Large intestine (tissue), 3 donors: ENCODE data around the gene ZFAND2A. TPM values are rescaled to one million over a fixed set of nuclear protein-coding genes. Genes with fewer than 3 reads are reported as not detected.
"Not testable (repeated sequence)": the region's sequence is repeated elsewhere in the genome, so short reads cannot be mapped to it uniquely, and the experiment has no call there.

Source experiments
- DNase-seq, 2 donors: peaks; one replicate each; pipeline versions ENCODE4 v3.0.0 to v3.0.0-alpha.2; 2013
- H3K27ac ChIP-seq: one replicate; pipeline ENCODE4 v1.5.1; 2013; ENCODE audit warnings: low read length
- H3K27me3 ChIP-seq: 2 replicates; pipeline ENCODE4 v1.6.1; 2013; ENCODE audit warnings: low read length; ENCODE audit not compliant: control insufficient read depth, insufficient read depth
- H3K36me3 ChIP-seq: 2 replicates; pipeline ENCODE4 v1.6.1; 2013; ENCODE audit warnings: low read length; ENCODE audit not compliant: control insufficient read depth, insufficient read depth
- H3K4me1 ChIP-seq: one replicate; pipeline ENCODE4 v1.6.1; 2013; ENCODE audit warnings: low read length; ENCODE audit not compliant: control insufficient read depth, insufficient read depth
- H3K4me3 ChIP-seq: one replicate; pipeline ENCODE4 v1.5.1; 2013; ENCODE audit warnings: low read length
- H3K9me3 ChIP-seq: one replicate; pipeline ENCODE4 v1.6.1; 2013; ENCODE audit warnings: mild to moderate bottlenecking, low read depth, low read length, moderate library complexity; ENCODE audit not compliant: control insufficient read depth
- WGBS: methylation state at CpG from one replicate; pipeline ENCODE4 v1.1.5; 2013; ENCODE audit warnings: low lambda C conversion rate; ENCODE audit not compliant: insufficient coverage; 5-methylcytosine and 5-hydroxymethylcytosine counted together
- polyA plus RNA-seq: library from polyadenylated mRNA; unstranded; fragments of 120-200 nt; gene quantifications from one replicate; pipeline ENCODE4 v1.2.1, GENCODE V29; 2013

The ZFAND2A gene
- polyA plus RNA-seq, 1 donor, result 20.2 TPM

DNA sequence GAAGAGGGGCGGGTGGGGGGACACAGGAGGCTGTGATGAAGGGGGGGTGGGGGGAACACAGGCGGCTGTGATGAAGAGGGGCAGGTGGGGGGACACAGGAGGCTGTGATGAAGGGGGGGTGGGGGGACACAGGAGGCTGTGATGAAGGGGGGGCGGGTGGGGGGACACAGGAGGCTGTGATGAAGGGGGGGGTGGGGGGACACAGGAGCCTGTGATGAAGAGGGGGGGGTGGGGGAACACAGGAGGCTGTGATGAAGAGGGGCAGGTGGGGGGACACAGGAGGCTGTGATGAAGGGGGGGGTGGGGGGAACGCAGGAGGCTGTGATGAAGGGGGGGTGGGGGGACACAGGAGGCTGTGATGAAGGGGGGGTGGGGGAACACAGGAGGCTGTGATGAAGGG lies 36.4 kb upstream of the ZFAND2A start:
- H3K27me3 ChIP-seq, result peaks cover 30% of the 10 kb centered on the region
- H3K4me1 ChIP-seq, H3K9me3 ChIP-seq, H3K27ac ChIP-seq, DNase-seq, H3K36me3 ChIP-seq, H3K4me3 ChIP-seq: not testable (repeated sequence)
- WGBS, result no CpG with 5 or more reads among the region's 4 CpGs

DNA sequence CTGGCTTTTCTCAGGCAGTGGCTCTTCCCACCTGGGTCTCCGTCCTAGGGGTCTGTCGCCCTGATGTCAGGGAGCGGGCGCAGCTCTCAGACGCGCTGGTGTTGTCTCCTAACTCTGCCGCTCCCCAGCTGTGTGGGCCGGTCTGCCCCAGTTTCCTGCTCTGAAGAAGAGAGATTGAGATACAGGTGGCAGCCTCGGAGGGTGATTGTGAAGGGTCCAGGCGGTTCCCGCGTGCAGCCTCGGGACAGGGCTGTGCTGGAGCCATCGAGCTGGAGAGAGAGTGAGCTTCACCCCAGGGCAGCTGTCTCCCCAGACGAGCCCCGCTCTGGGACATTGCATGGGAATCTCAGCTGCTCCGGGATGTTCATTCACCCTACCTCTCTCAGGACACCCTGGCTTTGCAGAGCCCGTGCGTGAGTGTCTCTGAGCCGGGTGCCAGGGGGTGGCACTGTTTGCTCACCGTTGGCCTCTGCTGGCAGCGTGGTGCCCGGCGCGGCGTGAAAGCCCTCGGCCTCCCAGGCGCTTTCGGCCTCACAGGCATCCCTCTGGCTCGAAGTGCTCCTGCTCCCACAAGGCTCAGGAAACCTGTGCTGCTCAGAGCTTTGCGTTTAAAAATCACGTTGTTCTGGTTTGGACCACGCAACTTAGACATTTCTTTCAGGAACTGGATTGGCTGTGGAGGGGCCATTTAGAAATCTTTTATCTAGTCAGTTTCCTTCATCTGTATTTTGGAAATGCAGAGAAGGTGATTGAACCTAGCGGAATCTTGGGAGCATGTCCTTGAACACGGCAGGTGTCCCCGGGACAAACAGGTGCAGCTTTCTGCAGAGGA lies 33.8 kb upstream of the ZFAND2A start:
- no CpG with 5 or more reads among the region's 36 CpGs for WGBS
- no peaks in the 10 kb centered on the region for H3K9me3 ChIP-seq
- H3K4me1 ChIP-seq, result no peaks in the 10 kb centered on the region
- peaks cover 40% of the 10 kb centered on the region for H3K27me3 ChIP-seq
- no peak overlapping the region for H3K27ac ChIP-seq
- DNase-seq, result no peak
- H3K36me3 ChIP-seq, result no peaks in the 10 kb centered on the region
- H3K4me3 ChIP-seq, result no peak overlapping the region

- no peak overlapping the region for H3K4me3 ChIP-seq
- H3K27me3 ChIP-seq, result peaks cover 41% of the 10 kb centered on the region
- H3K4me1 ChIP-seq, result no peaks in the 10 kb centered on the region
- WGBS, result 40% methylated on average over 2 of the region's 15 CpGs
- no peaks in the 10 kb centered on the region for H3K9me3 ChIP-seq
- DNase-seq, result peak in 1 of 2 donors; percentile 30
- H3K36me3 ChIP-seq, result no peaks in the 10 kb centered on the region
- no peak overlapping the region for H3K27ac ChIP-seq
These were observed 32.2 kb upstream of the ZFAND2A start for GRCh38 chr7:1192171-1192676.

DNA sequence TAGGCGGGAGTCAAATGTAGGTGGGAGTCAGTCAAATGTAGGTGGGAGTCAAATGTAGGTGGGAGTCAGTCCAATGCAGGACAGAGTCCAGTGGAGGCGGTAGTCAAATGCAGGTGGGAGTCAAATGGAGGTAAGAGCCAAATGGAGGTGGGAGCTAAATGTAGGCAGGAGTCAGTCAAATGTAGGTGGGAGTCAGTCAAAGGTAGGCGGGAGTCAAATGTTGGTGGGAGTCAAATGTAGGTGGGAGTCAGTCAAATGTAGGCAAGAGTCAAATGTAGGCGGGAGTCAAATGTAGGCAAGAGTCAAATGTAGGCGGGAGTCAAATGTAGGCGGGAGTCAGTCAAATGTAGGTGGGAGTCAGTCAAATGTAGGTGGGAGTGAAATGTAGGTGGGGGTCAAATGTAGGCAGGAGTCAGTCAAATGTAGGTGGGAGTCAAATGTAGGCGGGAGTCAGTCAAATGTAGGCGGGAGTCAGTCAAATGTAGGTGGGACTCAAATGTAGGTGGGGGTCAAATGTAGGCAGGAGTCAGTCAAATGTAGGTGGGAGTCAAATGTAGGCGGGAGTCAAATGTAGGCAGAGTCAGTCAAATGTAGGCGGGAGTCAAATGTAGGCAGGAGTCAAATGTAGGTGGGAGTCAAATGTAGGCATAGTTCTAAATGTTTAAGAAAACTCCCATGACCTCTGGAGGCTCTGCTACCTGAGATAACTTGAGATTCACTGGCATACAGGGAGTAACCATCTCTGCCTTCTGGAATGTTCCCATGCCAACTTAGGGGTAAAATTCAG lies 30.2 kb upstream of the ZFAND2A start:
- Histone ChIP-seq H3K9me3 (no peaks in the 10 kb centered on the region), H3K27me3 (peaks cover 46% of the 10 kb centered on the region), H3K36me3 (no peaks in the 10 kb centered on the region), H3K4me1 (no peaks in the 10 kb centered on the region), H3K27ac (no peak overlapping the region), H3K4me3 (no peak overlapping the region)
- no peak for DNase-seq
- 100% methylated on average over 1 of the region's 10 CpGs for WGBS

GRCh38 chr7:1188720-1189294 lies 28.8 kb upstream of the ZFAND2A start:
- no peaks in the 10 kb centered on the region for H3K4me1 ChIP-seq
- no peaks in the 10 kb centered on the region for H3K9me3 ChIP-seq
- no peak for DNase-seq
- H3K4me3 ChIP-seq, result no peak overlapping the region
- no peaks in the 10 kb centered on the region for H3K36me3 ChIP-seq
- no peak overlapping the region for H3K27ac ChIP-seq
- peaks cover 40% of the 10 kb centered on the region for H3K27me3 ChIP-seq
- 83% methylated on average over 1 of the region's 6 CpGs for WGBS

DNA sequence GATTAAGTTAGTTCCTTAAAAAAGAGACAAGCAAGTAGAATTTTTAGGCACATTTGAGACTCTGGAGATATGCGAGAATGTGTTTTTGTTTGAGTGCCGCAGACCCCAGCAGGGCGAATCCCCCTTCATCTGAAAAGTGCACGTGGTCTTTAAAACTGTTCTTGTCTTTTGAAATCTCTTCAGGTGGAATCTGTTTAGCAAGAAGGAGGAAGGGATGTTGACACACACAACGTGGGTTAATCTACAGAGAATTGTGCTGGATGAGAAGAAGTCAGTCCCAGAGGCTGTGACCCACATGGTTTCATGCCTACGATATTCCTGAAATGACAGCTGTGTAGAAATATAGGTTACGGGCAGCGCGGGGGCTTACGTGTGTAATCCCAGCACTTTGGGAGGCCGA lies 27.1 kb upstream of the ZFAND2A start:
- H3K27me3 ChIP-seq, result peaks cover 25% of the 10 kb centered on the region
- WGBS, result no CpG with 5 or more reads among the region's 11 CpGs
- H3K4me1 ChIP-seq, result no peaks in the 10 kb centered on the region
- H3K9me3 ChIP-seq, result no peaks in the 10 kb centered on the region
- H3K36me3 ChIP-seq, result no peaks in the 10 kb centered on the region
- no peak overlapping the region for H3K27ac ChIP-seq
- H3K4me3 ChIP-seq, result no peak overlapping the region
- no peak for DNase-seq

DNA sequence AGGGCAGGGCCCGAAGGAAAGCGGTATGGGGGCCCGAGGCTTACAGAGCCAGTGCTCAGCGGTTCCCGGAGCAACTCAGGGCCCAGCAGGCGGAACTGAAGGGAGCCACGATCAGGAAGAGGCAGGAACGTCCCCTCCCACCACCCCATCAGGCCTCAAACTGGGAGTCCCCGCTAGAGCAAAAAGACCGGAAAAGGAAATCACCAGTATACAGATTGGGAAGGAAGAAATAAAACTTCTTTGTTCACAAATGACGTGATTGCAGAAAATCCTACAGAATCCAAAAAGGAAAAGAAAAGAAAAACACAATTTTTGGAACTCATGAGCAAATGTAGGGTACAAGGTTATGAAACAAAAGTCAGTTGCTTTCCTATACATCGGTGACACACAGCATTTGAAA lies 21.6 kb upstream of the ZFAND2A start:
- Histone ChIP-seq H3K9me3 (no peaks in the 10 kb centered on the region), H3K4me3 (no peak overlapping the region), H3K27me3 (peaks cover 8% of the 10 kb centered on the region), H3K36me3 (no peaks in the 10 kb centered on the region), H3K4me1 (no peaks in the 10 kb centered on the region), H3K27ac (no peak overlapping the region)
- no peak for DNase-seq
- 76% methylated on average over 3 of the region's 12 CpGs for WGBS

GRCh38 chr7:1181031-1181430 lies 21.0 kb upstream of the ZFAND2A start:
- DNase-seq, result no peak
- no peak overlapping the region for H3K4me3 ChIP-seq
- H3K27me3 ChIP-seq, result peaks cover 8% of the 10 kb centered on the region
- H3K9me3 ChIP-seq, result no peaks in the 10 kb centered on the region
- H3K36me3 ChIP-seq, result no peaks in the 10 kb centered on the region
- peaks cover 4% of the 10 kb centered on the region for H3K4me1 ChIP-seq
- 83% methylated on average over 1 of the region's 19 CpGs for WGBS
- H3K27ac ChIP-seq, result no peak overlapping the region

DNA sequence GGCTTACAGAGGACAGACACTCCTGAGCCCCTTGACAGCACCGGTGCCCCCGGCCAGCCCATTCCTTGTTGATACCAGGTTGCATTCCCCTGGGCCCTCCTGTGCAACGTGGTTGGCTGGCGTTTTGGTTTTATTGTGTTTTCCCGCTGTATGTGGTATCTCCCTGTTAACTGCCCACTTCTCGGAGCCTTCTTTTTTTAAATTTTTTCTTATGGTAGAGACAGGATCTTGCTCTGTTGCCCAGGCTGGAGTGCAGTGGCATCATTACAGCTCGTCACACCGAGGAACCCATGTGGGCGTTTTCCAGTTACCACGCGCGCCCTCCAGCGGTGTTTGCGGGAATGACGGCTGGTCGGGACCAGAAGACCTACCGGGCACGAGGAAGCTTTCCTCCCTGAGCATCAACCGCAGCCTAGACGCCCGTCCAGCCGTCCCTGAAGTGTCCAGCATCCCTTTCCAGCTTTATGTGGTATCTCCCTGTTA lies 16.9 kb upstream of the ZFAND2A start:
- Histone ChIP-seq H3K27ac (no peak overlapping the region), H3K4me1 (peaks cover 7% of the 10 kb centered on the region), H3K27me3 (no peaks in the 10 kb centered on the region), H3K9me3 (no peaks in the 10 kb centered on the region), H3K4me3 (no peak overlapping the region), H3K36me3 (no peaks in the 10 kb centered on the region)
- peak; percentile 23 to 51 for DNase-seq
- WGBS, result 83% methylated on average over 1 of the region's 22 CpGs
